HG02884 (cell line): ENCODE results near the gene CNTN2.

Experiments
- ATAC-seq: cut with Tn5 transposase; IDR thresholded peaks from one replicate; pipeline ENCODE4 v1.9.1; 2021; ENCODE audit warnings: mild to moderate bottlenecking, moderate library complexity; ENCODE audit not compliant: unreplicated experiment

CNTN2 gene

GRCh38 chr1:205069371-205070125 is 26.5 kb downstream of the CNTN2 start:
- no peak for ATAC-seq

GRCh38 chr1:205071028-205071409 is 28.0 kb downstream of the CNTN2 start:
- ATAC-seq, result no peak

GRCh38 chr1:205071801-205072200 is 28.8 kb downstream of the CNTN2 start:
- no peak for ATAC-seq

GRCh38 chr1:205072286-205072685 is 29.3 kb downstream of the CNTN2 start:
- ATAC-seq, result no peak

GRCh38 chr1:205072881-205073280 is 29.9 kb downstream of the CNTN2 start:
- ATAC-seq, result no peak

- ATAC-seq, result no peak
Observed at GRCh38 chr1:205073511-205073910, 30.5 kb downstream of the CNTN2 start.

- ATAC-seq, result no peak
Observed at GRCh38 chr1:205074084-205074483, 31.1 kb downstream of the CNTN2 start.

- ATAC-seq, result no peak
Observed at GRCh38 chr1:205074513-205074912, 31.5 kb downstream of the CNTN2 start.

GRCh38 chr1:205075642-205076155 is 32.7 kb downstream of the CNTN2 start:
- ATAC-seq, result no peak

GRCh38 chr1:205076245-205076761 is 33.3 kb downstream of the CNTN2 start:
- ATAC-seq, result no peak

GRCh38 chr1:205077158-205077933 is 34.3 kb downstream of the CNTN2 start:
- no peak for ATAC-seq

- no peak for ATAC-seq
Observed at GRCh38 chr1:205077934-205078311, 34.9 kb downstream of the CNTN2 start.

GRCh38 chr1:205082431-205082830 is 39.4 kb downstream of the CNTN2 start:
- no peak for ATAC-seq

- no peak for ATAC-seq
Observed at GRCh38 chr1:205084360-205084759, 41.3 kb downstream of the CNTN2 start, which contains the start of gene TMEM81. TMEM81 (minus strand) TSS chr1:205084460; CDS start chr1:205084320, 140 bp downstream.

- ATAC-seq, result no peak
Observed at GRCh38 chr1:205088341-205088740, 45.3 kb downstream of the CNTN2 start.

- ATAC-seq, result no peak
Observed at GRCh38 chr1:205091043-205091740, 48.2 kb downstream of the CNTN2 start.

- ATAC-seq, result no peak
Observed at GRCh38 chr1:205095422-205095821, 52.4 kb downstream of the CNTN2 start.

- no peak for ATAC-seq
Observed at GRCh38 chr1:205098242-205098641, 55.2 kb downstream of the CNTN2 start.

- ATAC-seq, result no peak
Observed at GRCh38 chr1:205102404-205102803, 59.4 kb downstream of the CNTN2 start.

- ATAC-seq, result no peak
Observed at GRCh38 chr1:205107327-205107726, 64.3 kb downstream of the CNTN2 start.

GRCh38 chr1:205108464-205108863 is 65.5 kb downstream of the CNTN2 start:
- ATAC-seq, result no peak
